ENCODE data around the gene SRD5A3. TPM values are rescaled to one million over a fixed set of nuclear protein-coding genes. Genes with fewer than 3 reads are reported as not detected.

SRD5A3 gene
- total RNA-seq, 1 experiment from 2014 or later, result 24.0 TPM

GRCh38 chr4:55345980-55346850 is at the start of gene SRD5A3 (continued):
- TF ChIP-seq ESRRA (CRISPR knock-in tag; IDR thresholded peaks at IDR 0.05; ENCODE audit: borderline replicate concordance), result peak; percentile 67; the same call in 1 of the 2 replicates
- TF ChIP-seq FOXP1 (CRISPR knock-in tag; IDR thresholded peaks at IDR 0.05; ENCODE audit: borderline replicate concordance), result no peak; the same call in 1 of the 2 replicates
- TF ChIP-seq SP1 (CRISPR knock-in tag; conservative IDR thresholded peaks at IDR 0.05), result peak; percentile 61
- TF ChIP-seq NFYB (CRISPR knock-in tag; conservative IDR thresholded peaks at IDR 0.05; ENCODE audit: low read depth), result no peak
- peak; percentile 88 for TF ChIP-seq E2F5 (CRISPR knock-in tag; IDR thresholded peaks at IDR 0.05)
- TF ChIP-seq FOXP4 (CRISPR knock-in tag; IDR thresholded peaks at IDR 0.05), result peak; percentile 89
- TF ChIP-seq KAT7 (CRISPR knock-in tag; IDR thresholded peaks at IDR 0.05; ENCODE audit: borderline replicate concordance), result peak; percentile 98
- TF ChIP-seq ELF4 (CRISPR knock-in tag; IDR thresholded peaks at IDR 0.05; ENCODE audit: low read depth), result 0 out of 2 replicates have a peak, but pooled peaks have one; percentile 54
- TF ChIP-seq SMAD4 (CRISPR knock-in tag; IDR thresholded peaks at IDR 0.05), result no peak
- peak; percentile 5; the same call in 1 of the 2 replicates for TF ChIP-seq ERG (CRISPR knock-in tag; IDR thresholded peaks at IDR 0.05)
- TF ChIP-seq PRRX2 (CRISPR knock-in tag; IDR thresholded peaks at IDR 0.05), result no peak
- TF ChIP-seq ZBTB21 (CRISPR knock-in tag; IDR thresholded peaks at IDR 0.05; ENCODE audit: borderline replicate concordance), result peak; percentile 52; the same call in 1 of the 2 replicates
- TF ChIP-seq TEAD1 (CRISPR knock-in tag; IDR thresholded peaks at IDR 0.05), result 0 out of 2 replicates have a peak, but pooled peaks have one; percentile 83
- TF ChIP-seq IRF2 (CRISPR knock-in tag; IDR thresholded peaks at IDR 0.05; ENCODE audit: borderline replicate concordance, low read depth), result no peak
- TF ChIP-seq RELA (CRISPR knock-in tag; IDR thresholded peaks at IDR 0.05; ENCODE audit: borderline replicate concordance), result peak; percentile 86; the same call in 1 of the 2 replicates

DNA sequence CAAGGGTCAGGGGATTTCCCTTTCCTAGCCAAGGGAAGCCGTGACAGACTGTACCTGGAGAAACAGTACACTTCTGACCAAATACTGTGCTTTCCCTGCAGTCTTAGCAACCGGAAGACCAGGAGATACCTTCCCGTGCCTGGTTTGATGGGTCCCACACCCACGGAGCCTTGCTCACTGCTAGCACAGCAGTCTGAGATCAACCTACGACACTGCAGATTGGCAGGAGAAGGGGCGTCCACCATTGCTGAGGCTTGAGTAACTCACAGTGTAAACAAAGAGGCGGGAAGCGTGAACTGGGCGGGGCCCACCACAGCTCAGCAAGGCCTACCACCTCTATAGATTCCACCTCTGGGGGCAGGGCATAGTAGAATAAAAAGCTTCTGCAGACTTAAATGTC is 48.7 kb upstream of the SRD5A3 start:
- ATAC-seq (no peak), DNase-seq (ENCODE audit: low spot score) (no peak)
- H3K9me3 Mint-ChIP-seq, result peaks cover 44% of the 10 kb centered on the region
- no peak overlapping the region for H3K4me3 Mint-ChIP-seq
- ChIA-PET CTCF (interaction anchor here (1.1 kb wide), 1 partner anchor 15 kb away, joined by 4 read pairs; no protein-coding TSS in a partner anchor), POLR2A (no interaction called here)
- H3K27ac Mint-ChIP-seq, result no peak overlapping the region
- peaks cover 25% of the 10 kb centered on the region for H3K36me3 Mint-ChIP-seq
- H3K27me3 Mint-ChIP-seq (ENCODE audit: low read depth), result peaks cover 10% of the 10 kb centered on the region
- H3K4me1 Mint-ChIP-seq, result peaks cover 9% of the 10 kb centered on the region
- TF ChIP-seq ARID4B (CRISPR knock-in tag; IDR thresholded peaks at IDR 0.05; ENCODE audit: borderline replicate concordance) (no peak), RORB (CRISPR knock-in tag; IDR thresholded peaks at IDR 0.05) (no peak)

All from WTC11 (cell line).